CD14-positive monocyte (primary cell): ENCODE measurements around the gene ANKLE2. TPM values are rescaled to one million over a fixed set of nuclear protein-coding genes. Genes with fewer than 3 reads are reported as not detected.

Experiments used
- DNase-seq, 3 donors: peaks; one replicate each; pipeline ENCODE4 v3.0.0-alpha.2; 2011 to 2022
- H2AFZ ChIP-seq: 2 replicates; pipeline ENCODE4 v1.6.0; 2012; ENCODE audit warnings: mild to moderate bottlenecking, low read depth, low read length, inconsistent platforms; ENCODE audit not compliant: insufficient read depth, poor library complexity, severe bottlenecking
- H3K27ac ChIP-seq, 2 donors: 1 replicate in 1 of 2; 2 replicates in 1 of 2; pipeline ENCODE4 v1.5.1; 2012 to 2013; ENCODE audit warnings: low read length in 2 of 2, control low read depth in 1 of 2, inconsistent platforms in 1 of 2, low read depth in 1 of 2, mild to moderate bottlenecking in 1 of 2
- H3K27me3 ChIP-seq, 2 donors: one replicate each; pipeline versions ENCODE4 v1.6.0 to v1.6.1; 2011 to 2013; ENCODE audit warnings: low read length in 2 of 2; ENCODE audit not compliant: control insufficient read depth in 2 of 2, insufficient read depth in 2 of 2
- H3K36me3 ChIP-seq, 2 donors: replicated peaks in 1 of 2; 1 replicate in 1 of 2; 2 replicates in 1 of 2; pipeline versions ENCODE4 v1.5.1 to v1.6.1; 2012 to 2013; ENCODE audit warnings: low read length in 2 of 2, control low read depth in 1 of 2, inconsistent platforms in 1 of 2, mild to moderate bottlenecking in 1 of 2; ENCODE audit not compliant: insufficient read depth in 2 of 2, control insufficient read depth in 1 of 2
- H3K4me1 ChIP-seq, 2 donors: 1 replicate in 1 of 2; 2 replicates in 1 of 2; pipeline versions ENCODE4 v1.5.1 to v1.6.1; 2012 to 2013; ENCODE audit warnings: low read length in 2 of 2, control low read depth in 1 of 2, inconsistent platforms in 1 of 2, mild to moderate bottlenecking in 1 of 2, moderate library complexity in 1 of 2; ENCODE audit not compliant: insufficient read depth in 2 of 2, control insufficient read depth in 1 of 2
- H3K4me2 ChIP-seq: replicated peaks from 2 replicates; pipeline ENCODE3; 2012; ENCODE audit warnings: low read length, moderate library complexity, mild to moderate bottlenecking; ENCODE audit not compliant: poor library complexity, severe bottlenecking; ENCODE audit errors: extremely low read depth
- H3K4me3 ChIP-seq, 3 experiments: fragments of 200-600 bp in 1 of 3; sonication (generic) in 1 of 3; replicated peaks in 1 of 3; 1 replicate in 2 of 3; 2 replicates in 1 of 3; pipeline ENCODE4 v1.5.1; 2011 to 2013; ENCODE audit warnings: low read length in 3 of 3, mild to moderate bottlenecking in 3 of 3, control low read depth in 2 of 3, low read depth in 2 of 3, inconsistent platforms in 1 of 3, moderate library complexity in 1 of 3
- H3K79me2 ChIP-seq: 2 replicates; pipeline ENCODE4 v1.6.0; 2012; ENCODE audit warnings: mild to moderate bottlenecking, control low read depth, inconsistent platforms, low read length, moderate library complexity; ENCODE audit not compliant: insufficient read depth
- H3K9ac ChIP-seq: 2 replicates; pipeline ENCODE4 v1.6.0; 2017; ENCODE audit warnings: low read length, mild to moderate bottlenecking; ENCODE audit not compliant: insufficient read depth, poor library complexity, severe bottlenecking
- H3K9me3 ChIP-seq, 2 donors: replicated peaks in 1 of 2; 1 replicate in 1 of 2; 2 replicates in 1 of 2; pipeline versions ENCODE4 v1.5.1 to v1.6.1; 2012 to 2013; ENCODE audit warnings: low read length in 2 of 2, control low read depth in 1 of 2; ENCODE audit not compliant: control insufficient read depth in 1 of 2, insufficient read depth in 1 of 2
- H4K20me1 ChIP-seq: 2 replicates; pipeline ENCODE4 v1.6.0; 2012; ENCODE audit warnings: mild to moderate bottlenecking, low read length, control low read depth, moderate library complexity; ENCODE audit not compliant: insufficient read depth
- H3K27ac Mint-ChIP-seq, 7 donors: one replicate each; pipeline ENCODE4 v1.8.0; 2020; ENCODE audit warnings: mild to moderate bottlenecking in 7 of 7, mixed read lengths in 7 of 7, moderate library complexity in 6 of 7, inconsistent platforms in 2 of 7
- H3K27me3 Mint-ChIP-seq, 3 donors: one replicate each; pipeline ENCODE4 v1.8.0; 2021 to 2022; ENCODE audit warnings: low read depth in 3 of 3, mild to moderate bottlenecking in 3 of 3, mixed read lengths in 3 of 3, moderate library complexity in 3 of 3, inconsistent platforms in 1 of 3
- H3K36me3 Mint-ChIP-seq, 2 donors: one replicate each; pipeline ENCODE4 v1.8.0; 2020; ENCODE audit warnings: mixed read lengths in 2 of 2, inconsistent platforms in 1 of 2, mild to moderate bottlenecking in 1 of 2
- H3K4me1 Mint-ChIP-seq: one replicate; pipeline ENCODE4 v1.8.0; 2020; ENCODE audit warnings: mild to moderate bottlenecking, mixed read lengths
- H3K4me3 Mint-ChIP-seq, 2 donors: one replicate each; pipeline ENCODE4 v1.8.0; 2020; ENCODE audit warnings: mild to moderate bottlenecking in 2 of 2, mixed read lengths in 2 of 2, moderate library complexity in 1 of 2
- H3K9me3 Mint-ChIP-seq, 7 donors: one replicate each; pipeline ENCODE4 v1.8.0; 2020 to 2022; ENCODE audit warnings: mixed read lengths in 7 of 7, mild to moderate bottlenecking in 6 of 7, moderate library complexity in 6 of 7, inconsistent platforms in 2 of 7
- WGBS: methylation state at CpG from one replicate; pipeline ENCODE4 v1.1.5; 2013; ENCODE audit warnings: missing lambda C conversion rate; ENCODE audit not compliant: insufficient coverage; 5-methylcytosine and 5-hydroxymethylcytosine counted together
- intact Hi-C, 2 donors: fragments of 100-400 bp; cut with micrococcal nuclease; formaldehyde crosslinking; loops; one replicate each; pipeline versions ENCODE4 v1.15.0 to v1.15.1; 2023
- polyA plus RNA-seq, 3 donors: library from polyadenylated mRNA; depleted of rRNA in 1 of 3; unstranded in 2 of 3; stranded (reverse) in 1 of 3; fragments of 300-500 nt in 2 of 3; fragments of >200 nt in 1 of 3; fragmentation: Illumina TruSeq in 2 of 3; gene quantifications; 1 replicate in 2 of 3; 2 replicates in 1 of 3; pipeline ENCODE4 v1.2.3, GENCODE V29; 2012 to 2021
- TF ChIP-seq, protein P1 (sequence below): fragments of 200-600 bp; IDR thresholded peaks from one replicate; pipeline ENCODE4 v1.8.0; 2022; ENCODE audit warnings: antibody characterized with exemption, mild to moderate bottlenecking

ANKLE2 gene
- polyA plus RNA-seq, 3 donors: 10.1 to 88.4 (median 15.0) TPM

DNA sequence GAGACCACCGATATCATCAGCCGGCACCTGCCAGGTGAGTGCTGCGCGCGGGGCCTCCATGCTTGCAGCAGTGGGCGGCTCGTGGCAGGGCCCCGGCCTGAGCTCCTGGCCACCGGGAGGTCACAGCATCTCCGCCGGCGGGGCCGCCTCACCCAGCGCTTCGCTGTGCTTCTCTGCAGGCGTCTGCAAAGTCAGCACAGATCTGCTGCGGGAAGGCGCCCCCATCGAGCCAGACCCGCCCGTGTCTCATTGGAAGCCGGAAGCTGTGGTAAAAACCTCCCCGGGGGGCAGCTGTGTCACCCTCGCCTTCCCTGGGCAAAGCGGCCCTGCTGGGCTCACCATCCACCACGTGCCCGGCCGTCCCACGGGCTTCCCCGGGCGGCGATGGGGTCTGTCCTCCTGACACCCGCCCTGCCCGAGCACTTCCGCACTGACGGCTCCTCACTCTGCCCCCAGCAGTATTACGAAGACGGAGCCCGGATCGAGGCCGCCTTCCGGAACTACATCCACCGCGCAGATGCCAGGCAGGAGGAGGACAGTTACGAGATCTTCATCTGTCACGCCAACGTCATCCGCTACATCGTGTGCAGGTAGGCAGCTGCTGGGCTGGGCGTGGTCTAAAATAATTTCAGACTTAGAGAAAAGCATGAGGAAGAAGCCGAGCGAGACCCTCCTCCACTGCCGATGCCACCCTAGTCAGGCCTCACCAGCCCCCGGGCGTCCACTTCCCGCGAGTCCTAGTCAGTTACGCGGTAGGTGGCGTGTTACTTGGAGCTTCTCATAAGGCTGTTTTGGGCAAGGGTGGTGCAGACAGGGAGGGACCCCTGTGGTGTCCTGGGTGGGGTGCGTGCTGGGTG is 43.9 kb downstream of the ANKLE2 start:
- TF ChIP-seq, protein P1, sequence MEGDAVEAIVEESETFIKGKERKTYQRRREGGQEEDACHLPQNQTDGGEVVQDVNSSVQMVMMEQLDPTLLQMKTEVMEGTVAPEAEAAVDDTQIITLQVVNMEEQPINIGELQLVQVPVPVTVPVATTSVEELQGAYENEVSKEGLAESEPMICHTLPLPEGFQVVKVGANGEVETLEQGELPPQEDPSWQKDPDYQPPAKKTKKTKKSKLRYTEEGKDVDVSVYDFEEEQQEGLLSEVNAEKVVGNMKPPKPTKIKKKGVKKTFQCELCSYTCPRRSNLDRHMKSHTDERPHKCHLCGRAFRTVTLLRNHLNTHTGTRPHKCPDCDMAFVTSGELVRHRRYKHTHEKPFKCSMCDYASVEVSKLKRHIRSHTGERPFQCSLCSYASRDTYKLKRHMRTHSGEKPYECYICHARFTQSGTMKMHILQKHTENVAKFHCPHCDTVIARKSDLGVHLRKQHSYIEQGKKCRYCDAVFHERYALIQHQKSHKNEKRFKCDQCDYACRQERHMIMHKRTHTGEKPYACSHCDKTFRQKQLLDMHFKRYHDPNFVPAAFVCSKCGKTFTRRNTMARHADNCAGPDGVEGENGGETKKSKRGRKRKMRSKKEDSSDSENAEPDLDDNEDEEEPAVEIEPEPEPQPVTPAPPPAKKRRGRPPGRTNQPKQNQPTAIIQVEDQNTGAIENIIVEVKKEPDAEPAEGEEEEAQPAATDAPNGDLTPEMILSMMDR: no peak
- Histone ChIP-seq H3K4me3 (no peak overlapping the region), H2AFZ (no peak overlapping the region), H3K9ac (no peak overlapping the region), H3K79me2 (peaks cover 19% of the 10 kb centered on the region), H3K36me3 (peaks cover 52 to 76% of the 10 kb centered on the region in 2 donors), H3K27ac (no peak overlapping the region), H4K20me1 (peaks cover 12% of the 10 kb centered on the region), H3K4me2 (no peak overlapping the region), H3K27me3 (no peaks in the 10 kb centered on the region), H3K4me1 (no peaks in the 10 kb centered on the region), H3K9me3 (no peaks in the 10 kb centered on the region)
- Mint-ChIP-seq H3K9me3 (peaks cover 0 to 4% (median 0%) of the 10 kb centered on the region in 7 donors), H3K4me3 (no peak overlapping the region), H3K36me3 (peaks cover 55 to 88% of the 10 kb centered on the region in 2 donors), H3K27ac (peak overlapping the region in 1 of 7 donors; percentile 25), H3K27me3 (no peaks in the 10 kb centered on the region), H3K4me1 (no peaks in the 10 kb centered on the region)
- WGBS: 94% methylated on average over 43 of the region's 61 CpGs
- DNase-seq: peak in 1 of 3 donors; percentile 1
- intact Hi-C loops: loop anchor here in 1 of 2 donors (10.0 kb wide), 1 partner anchor 107 kb away; the partner anchor contains the start of gene GOLGA3

DNA sequence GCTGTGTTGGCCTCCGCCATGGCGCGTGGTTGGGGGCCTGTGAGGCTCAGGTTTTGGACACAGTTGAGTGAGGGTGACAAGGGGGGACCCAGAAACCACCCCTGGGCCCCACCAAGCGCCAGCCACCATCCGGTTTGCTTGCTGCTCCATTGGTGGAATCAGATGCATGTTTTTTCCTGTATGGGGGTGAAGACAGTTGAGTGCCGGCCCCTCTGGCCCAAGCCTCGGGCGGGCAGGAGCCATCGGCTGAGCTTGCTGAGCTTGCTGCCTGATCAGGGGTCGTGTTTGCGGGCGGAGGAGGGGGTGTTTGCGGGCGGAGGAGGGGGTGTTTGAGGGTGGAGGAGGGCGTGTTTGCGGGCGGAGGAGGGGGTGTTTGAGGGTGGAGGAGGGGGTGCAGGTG is 44.6 kb downstream of the ANKLE2 start:
- Mint-ChIP-seq H3K27me3 (no peaks in the 10 kb centered on the region), H3K27ac (no peak overlapping the region), H3K4me1 (peaks cover 4% of the 10 kb centered on the region), H3K36me3 (peaks cover 54 to 81% of the 10 kb centered on the region in 2 donors), H3K9me3 (peaks cover 0 to 4% (median 0%) of the 10 kb centered on the region in 7 donors), H3K4me3 (no peak overlapping the region)
- DNase-seq: peak in 1 of 3 donors; percentile 1
- Histone ChIP-seq H3K36me3 (peaks cover 52 to 69% of the 10 kb centered on the region in 2 donors), H3K4me1 (peaks cover 0 to 1% of the 10 kb centered on the region in 2 donors), H3K9ac (no peak overlapping the region), H3K4me2 (no peak overlapping the region), H3K9me3 (no peaks in the 10 kb centered on the region), H3K27ac (no peak overlapping the region), H2AFZ (no peak overlapping the region), H3K4me3 (no peak overlapping the region), H4K20me1 (peaks cover 12% of the 10 kb centered on the region), H3K79me2 (peaks cover 26% of the 10 kb centered on the region), H3K27me3 (no peaks in the 10 kb centered on the region)
- 96% methylated on average over 12 of the region's 17 CpGs for WGBS
- intact Hi-C loops: loop anchor here in 1 of 2 donors (10.0 kb wide), 1 partner anchor 108 kb away; the partner anchor contains the start of gene GOLGA3
- TF ChIP-seq, protein P1: no peak
